Prostate gland (tissue), 2 donors: ENCODE results near the gene FANK1. TPM values are rescaled to one million over a fixed set of nuclear protein-coding genes. Genes with fewer than 3 reads are reported as not detected.

Experiments
- DNase-seq: peaks from one replicate; pipeline ENCODE4 v3.0.0-alpha.2; 2019; ENCODE audit warnings: low spot score
- H3K27ac ChIP-seq, 2 donors: fragments of 200-600 bp; sonication (generic); 2 replicates each; pipeline ENCODE4 v1.5.1; 2017 to 2019
- H3K27me3 ChIP-seq: fragments of 200-600 bp; sonication (generic); replicated peaks from 2 replicates; pipeline ENCODE4 v1.5.1; 2019; ENCODE audit not compliant: insufficient read depth
- H3K36me3 ChIP-seq, 2 donors: fragments of 200-600 bp; sonication (generic); 1 replicate in 1 of 2; 2 replicates in 1 of 2; pipeline versions ENCODE4 v1.5.1 to v1.8.1; 2017 to 2019
- H3K4me1 ChIP-seq: fragments of 200-600 bp; sonication (generic); replicated peaks from 2 replicates; pipeline ENCODE4 v1.5.1; 2019
- H3K4me3 ChIP-seq, 2 donors: fragments of 200-600 bp; sonication (generic); 2 replicates each; pipeline ENCODE4 v1.5.1; 2017 to 2019
- H3K9me3 ChIP-seq: fragments of 200-600 bp; sonication (generic); 2 replicates; pipeline ENCODE4 v1.5.1; 2017
- POLR2A ChIP-seq: fragments of 450-650 bp; IDR thresholded peaks from one replicate; pipeline ENCODE4 v1.6.1; 2016; ENCODE audit warnings: antibody characterized with exemption, mild to moderate bottlenecking
- POLR2AphosphoS5 ChIP-seq: sonication (generic); formaldehyde crosslinking; IDR thresholded peaks from one replicate; pipeline ENCODE4 v1.6.1; 2017; ENCODE audit warnings: antibody characterized with exemption
- WGBS: methylation state at CpG from one replicate; pipeline ENCODE4 v1.1.5; 2018; 5-methylcytosine and 5-hydroxymethylcytosine counted together
- intact Hi-C: fragments of 100-400 bp; cut with DNase I; formaldehyde crosslinking; loops from one replicate; pipeline ENCODE4 v1.14.2; 2022
- total RNA-seq, 2 donors: library from RNA; depleted of rRNA; stranded (reverse); fragments of >200 nt; gene quantifications; one replicate each; pipeline ENCODE4 v1.1.0, GENCODE V29; 2016
- TF ChIP-seq, protein P1 (sequence below), 4 experiments: fragments of 200-600 bp in 2 of 4; fragments of 450-650 bp in 2 of 4; sonication (generic) in 2 of 4; IDR thresholded peaks; 1 replicate in 3 of 4; 2 replicates in 1 of 4; pipeline ENCODE4 v1.5.1; 2016 to 2019; ENCODE audit warnings: antibody characterized with exemption in 4 of 4, mild to moderate bottlenecking in 2 of 4, moderate library complexity in 2 of 4

FANK1 gene
- total RNA-seq, 2 donors from 2014 or later, result 2.6 to 7.9 TPM

DNA sequence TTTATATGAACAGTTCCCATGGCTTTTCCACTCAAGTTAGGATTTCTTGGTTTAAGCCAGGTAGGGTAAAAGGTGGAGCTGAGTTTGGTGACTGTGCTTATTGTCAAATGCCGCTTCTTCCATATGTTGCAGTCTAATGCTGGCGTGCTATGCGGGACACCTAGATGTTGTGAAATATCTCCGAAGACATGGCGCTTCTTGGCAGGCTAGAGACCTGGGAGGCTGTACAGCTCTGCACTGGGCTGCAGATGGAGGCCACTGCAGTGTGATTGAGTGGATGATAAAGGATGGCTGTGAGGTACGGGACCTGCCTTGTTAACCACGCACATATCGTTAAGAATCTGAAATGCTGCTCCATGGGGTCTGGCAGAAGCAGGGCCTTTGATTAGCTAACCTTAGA, 108.4 kb downstream of the FANK1 start:
- intact Hi-C loops, result no loop called here
- TF ChIP-seq, protein P1, sequence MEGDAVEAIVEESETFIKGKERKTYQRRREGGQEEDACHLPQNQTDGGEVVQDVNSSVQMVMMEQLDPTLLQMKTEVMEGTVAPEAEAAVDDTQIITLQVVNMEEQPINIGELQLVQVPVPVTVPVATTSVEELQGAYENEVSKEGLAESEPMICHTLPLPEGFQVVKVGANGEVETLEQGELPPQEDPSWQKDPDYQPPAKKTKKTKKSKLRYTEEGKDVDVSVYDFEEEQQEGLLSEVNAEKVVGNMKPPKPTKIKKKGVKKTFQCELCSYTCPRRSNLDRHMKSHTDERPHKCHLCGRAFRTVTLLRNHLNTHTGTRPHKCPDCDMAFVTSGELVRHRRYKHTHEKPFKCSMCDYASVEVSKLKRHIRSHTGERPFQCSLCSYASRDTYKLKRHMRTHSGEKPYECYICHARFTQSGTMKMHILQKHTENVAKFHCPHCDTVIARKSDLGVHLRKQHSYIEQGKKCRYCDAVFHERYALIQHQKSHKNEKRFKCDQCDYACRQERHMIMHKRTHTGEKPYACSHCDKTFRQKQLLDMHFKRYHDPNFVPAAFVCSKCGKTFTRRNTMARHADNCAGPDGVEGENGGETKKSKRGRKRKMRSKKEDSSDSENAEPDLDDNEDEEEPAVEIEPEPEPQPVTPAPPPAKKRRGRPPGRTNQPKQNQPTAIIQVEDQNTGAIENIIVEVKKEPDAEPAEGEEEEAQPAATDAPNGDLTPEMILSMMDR (IDR thresholded peaks at IDR 0.05), result no peak
- TF ChIP-seq POLR2AphosphoS5 (no peak), POLR2A (no peak)
- no peak for DNase-seq
- Histone ChIP-seq H3K27me3 (no peaks in the 10 kb centered on the region), H3K27ac (no peak overlapping the region), H3K4me1 (no peaks in the 10 kb centered on the region), H3K36me3 (no peaks in the 10 kb centered on the region), H3K9me3 (no peaks in the 10 kb centered on the region), H3K4me3 (no peak overlapping the region)
- WGBS, result 81% methylated on average over 8 of the region's 8 CpGs

DNA sequence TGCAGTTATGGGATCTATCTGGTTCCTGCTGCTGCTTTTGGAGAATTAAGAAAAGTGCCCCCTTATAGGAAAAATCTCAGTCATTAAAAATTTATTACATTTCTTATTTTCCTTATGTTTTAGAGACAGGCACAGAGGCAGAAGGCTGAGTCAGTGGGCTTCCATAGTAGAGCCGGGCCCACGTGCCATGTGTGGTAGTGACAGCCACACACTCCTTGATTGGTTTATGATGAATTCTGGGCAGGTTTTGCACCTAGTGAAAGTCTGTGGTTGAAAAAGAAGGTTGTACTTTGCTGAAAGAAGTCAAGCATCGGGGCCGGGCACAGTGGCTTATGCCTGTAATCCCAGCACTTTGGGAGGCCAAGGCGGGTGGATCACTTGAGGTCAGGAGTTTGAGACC, 109.9 kb downstream of the FANK1 start:
- TF ChIP-seq POLR2A (no peak), POLR2AphosphoS5 (no peak)
- TF ChIP-seq, protein P1 (IDR thresholded peaks at IDR 0.05), result no peak
- no peaks in the 10 kb centered on the region for H3K9me3 ChIP-seq

DNA sequence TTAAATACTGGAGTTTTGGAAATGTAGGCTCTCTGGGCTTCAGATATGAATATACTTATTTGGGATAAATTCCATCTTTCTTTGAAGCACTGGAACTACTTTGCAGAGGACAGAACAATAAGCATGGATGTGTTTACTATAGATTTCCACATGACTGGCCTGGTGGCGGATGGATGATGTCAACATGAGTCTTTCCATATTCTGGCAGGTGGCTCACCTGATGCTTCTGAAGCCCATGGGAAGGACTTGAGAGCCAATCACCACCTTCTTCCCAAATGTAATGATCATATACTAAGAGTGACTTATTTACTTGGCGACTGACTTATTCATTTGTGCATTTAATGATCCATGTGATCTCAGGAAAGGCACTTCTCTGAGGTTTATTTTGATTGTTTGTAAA, 110.5 kb downstream of the FANK1 start:
- Histone ChIP-seq H3K9me3 (no peaks in the 10 kb centered on the region), H3K4me3 (no peak overlapping the region), H3K27me3 (no peaks in the 10 kb centered on the region), H3K4me1 (no peaks in the 10 kb centered on the region), H3K27ac (no peak overlapping the region), H3K36me3 (no peaks in the 10 kb centered on the region)
- no peak for DNase-seq
- no peak for TF ChIP-seq POLR2AphosphoS5
- no peak for TF ChIP-seq POLR2A
- TF ChIP-seq, protein P1 (IDR thresholded peaks at IDR 0.05), result no peak
- WGBS, result 98% methylated on average over 2 of the region's 2 CpGs
- intact Hi-C loops, result no loop called here

More for the DNA sequence above, 109.9 kb downstream of the FANK1 start:
- DNase-seq, result no peak
- WGBS, result 80% methylated on average over 5 of the region's 5 CpGs
- H3K36me3 ChIP-seq, result no peaks in the 10 kb centered on the region
- H3K27me3 ChIP-seq, result no peaks in the 10 kb centered on the region
- H3K4me3 ChIP-seq, result no peak overlapping the region
- no peaks in the 10 kb centered on the region for H3K4me1 ChIP-seq
- no peak overlapping the region for H3K27ac ChIP-seq
- intact Hi-C loops, result no loop called here

DNA sequence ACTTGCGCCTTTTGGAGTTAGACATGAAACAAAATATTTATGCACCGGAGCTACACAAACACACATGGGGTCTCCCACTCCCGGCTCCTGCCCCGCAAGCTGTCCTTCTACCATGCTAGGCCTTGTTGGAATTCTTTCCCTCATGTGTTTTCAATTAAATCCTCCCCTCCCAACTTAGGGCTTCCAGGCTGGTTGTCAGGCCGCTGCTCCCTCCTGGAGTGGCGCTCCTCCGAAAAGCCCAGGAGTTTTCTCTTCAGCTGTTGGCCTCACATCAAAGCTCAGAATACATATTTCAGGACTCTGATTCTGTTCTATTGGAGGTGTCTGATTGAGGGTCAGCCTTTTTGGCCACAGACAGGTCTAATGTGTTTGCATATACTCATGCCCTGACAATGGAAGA, 113.3 kb downstream of the FANK1 start:
- H3K4me1 ChIP-seq, result no peaks in the 10 kb centered on the region
- TF ChIP-seq, protein P1 (IDR thresholded peaks at IDR 0.05), result no peak
- TF ChIP-seq POLR2AphosphoS5 (no peak), POLR2A (no peak)
- 90% methylated on average over 7 of the region's 7 CpGs for WGBS
- intact Hi-C loops, result no loop called here
- no peaks in the 10 kb centered on the region for H3K27me3 ChIP-seq
- H3K9me3 ChIP-seq, result no peaks in the 10 kb centered on the region
- no peak overlapping the region for H3K4me3 ChIP-seq
- DNase-seq, result no peak
- no peak overlapping the region for H3K27ac ChIP-seq
- no peaks in the 10 kb centered on the region for H3K36me3 ChIP-seq

DNA sequence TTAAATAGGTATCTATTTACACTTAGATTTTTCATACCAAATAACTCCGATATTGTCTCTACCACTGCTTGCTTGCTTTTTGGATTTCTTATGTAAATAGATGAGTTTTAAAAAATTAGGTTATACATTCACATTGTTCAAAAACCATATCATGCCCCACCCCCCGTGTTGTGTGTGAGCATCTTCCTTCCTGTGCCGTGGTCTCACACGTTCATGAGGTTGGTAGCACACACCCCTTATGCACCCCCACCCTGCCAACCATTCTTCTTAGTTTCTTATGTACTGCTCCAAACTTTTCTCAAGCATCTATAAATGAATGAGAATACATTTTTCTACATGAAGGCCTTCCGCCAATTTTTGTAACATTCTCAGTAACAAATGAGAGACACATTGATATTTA, 115.6 kb downstream of the FANK1 start:
- TF ChIP-seq, protein P1 (IDR thresholded peaks at IDR 0.05), result no peak
- TF ChIP-seq POLR2A, result no peak
- no peak for TF ChIP-seq POLR2AphosphoS5
- WGBS, result 89% methylated on average over 5 of the region's 5 CpGs
- Histone ChIP-seq H3K9me3 (no peaks in the 10 kb centered on the region), H3K27ac (no peak overlapping the region), H3K4me3 (no peak overlapping the region), H3K27me3 (no peaks in the 10 kb centered on the region), H3K36me3 (no peaks in the 10 kb centered on the region), H3K4me1 (no peaks in the 10 kb centered on the region)
- DNase-seq, result no peak
- intact Hi-C loops, result no loop called here
